ENCODE measurements around the gene RNF20. TPM values are rescaled to one million over a fixed set of nuclear protein-coding genes. Genes with fewer than 3 reads are reported as not detected.
"Not testable (repeated sequence)": the region's sequence is repeated elsewhere in the genome, so short reads cannot be mapped to it uniquely, and the experiment has no call there.

The RNF20 gene
- total RNA-seq, 1 donor, result 37.7 TPM

- DNase-seq (ENCODE audit: low read depth), result peak; percentile 17
- TF ChIP-seq CTCF (IDR thresholded peaks at IDR 0.05; ENCODE audit: insufficient read depth, low read length), result no peak
- no peak overlapping the region for H3K4me3 ChIP-seq (ENCODE audit: low read depth, low read length)
Measured at GRCh38 chr9:101582553-101582952, 48.9 kb downstream of the RNF20 start.

- H3K4me3 ChIP-seq (ENCODE audit: low read depth, low read length), result no peak overlapping the region
- no peak for DNase-seq (ENCODE audit: low read depth)
- no peak for TF ChIP-seq CTCF (IDR thresholded peaks at IDR 0.05; ENCODE audit: insufficient read depth, low read length)
Measured at GRCh38 chr9:101585740-101586139, 52.1 kb downstream of the RNF20 start.

- no peak for TF ChIP-seq CTCF (IDR thresholded peaks at IDR 0.05; ENCODE audit: insufficient read depth, low read length)
- H3K4me3 ChIP-seq (ENCODE audit: low read depth, low read length), result no peak overlapping the region
- DNase-seq (ENCODE audit: low read depth), result no peak
Measured at GRCh38 chr9:101586651-101587050, 53.0 kb downstream of the RNF20 start.

GRCh38 chr9:101587332-101588043, 53.8 kb downstream of the RNF20 start:
- DNase-seq (ENCODE audit: low read depth), result no peak
- no peak for TF ChIP-seq CTCF (IDR thresholded peaks at IDR 0.05; ENCODE audit: insufficient read depth, low read length)
- H3K4me3 ChIP-seq (ENCODE audit: low read depth, low read length), result no peak overlapping the region

DNA sequence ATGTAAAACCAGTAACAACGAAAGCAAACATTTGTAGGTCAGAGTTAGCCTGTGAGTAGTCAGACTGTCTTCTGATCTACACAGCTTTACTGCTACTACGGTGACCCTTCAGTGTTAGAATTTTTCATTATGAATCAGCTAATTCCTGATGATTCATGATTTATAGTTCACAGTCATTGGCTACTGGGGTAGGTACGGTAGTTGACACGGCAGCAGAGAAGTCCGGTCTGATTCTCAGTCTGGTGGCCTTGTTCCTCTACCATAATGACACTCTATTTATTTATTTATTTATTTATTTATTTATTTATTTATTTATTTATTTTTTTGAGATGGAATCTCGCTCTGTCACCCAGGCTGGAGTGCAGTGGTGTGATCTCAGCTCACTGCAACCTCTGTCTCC, 56.4 kb downstream of the RNF20 start:
- not testable (repeated sequence) for DNase-seq (ENCODE audit: low read depth); H3K4me3 ChIP-seq (ENCODE audit: low read depth, low read length)

DNA sequence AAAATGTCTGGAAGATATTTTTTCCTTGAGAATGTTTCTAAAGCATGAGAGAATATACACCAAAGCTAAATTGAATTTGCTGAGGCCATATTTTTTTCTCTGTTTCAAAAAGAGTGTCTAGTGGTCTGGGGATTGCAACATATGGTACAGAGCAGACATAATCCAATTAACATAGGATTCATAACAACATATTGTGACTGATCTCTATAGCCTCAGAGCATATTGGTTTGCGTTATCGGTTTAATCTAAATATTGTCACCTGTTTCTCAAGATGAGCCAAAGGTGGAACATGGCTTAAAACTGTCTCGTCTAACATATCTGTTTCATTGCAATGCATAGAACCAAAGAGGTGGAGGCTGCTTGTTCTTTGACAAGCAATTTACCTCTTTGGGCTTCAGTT, 57.2 kb downstream of the RNF20 start:
- DNase-seq (ENCODE audit: low read depth), result no peak
- no peak overlapping the region for H3K4me3 ChIP-seq (ENCODE audit: low read depth, low read length)
- TF ChIP-seq CTCF (IDR thresholded peaks at IDR 0.05; ENCODE audit: insufficient read depth, low read length), result no peak

GRCh38 chr9:101591787-101592446, 58.3 kb downstream of the RNF20 start:
- no peak for TF ChIP-seq CTCF (IDR thresholded peaks at IDR 0.05; ENCODE audit: insufficient read depth, low read length)
- no peak overlapping the region for H3K4me3 ChIP-seq (ENCODE audit: low read depth, low read length)
- no peak for DNase-seq (ENCODE audit: low read depth)

Data from fibroblast of the aortic adventitia (primary cell).